A172 (cell line): Measurements from ENCODE around the gene EP400. TPM values are rescaled to one million over a fixed set of nuclear protein-coding genes. Genes with fewer than 3 reads are reported as not detected.

Experiments used
- DNase-seq: peaks from one replicate; pipeline ENCODE4 v3.0.0-alpha.2; 2015; ENCODE audit warnings: low spot score
- total RNA-seq: library from RNA; depleted of rRNA; stranded (reverse); fragments of >200 nt; shearing (Covaris generic); gene quantifications from 2 replicates; pipeline ENCODE4 v1.2.3, GENCODE V29; 2014

Gene EP400
- total RNA-seq, 1 experiment from 2014 or later: 6.8 TPM

DNA sequence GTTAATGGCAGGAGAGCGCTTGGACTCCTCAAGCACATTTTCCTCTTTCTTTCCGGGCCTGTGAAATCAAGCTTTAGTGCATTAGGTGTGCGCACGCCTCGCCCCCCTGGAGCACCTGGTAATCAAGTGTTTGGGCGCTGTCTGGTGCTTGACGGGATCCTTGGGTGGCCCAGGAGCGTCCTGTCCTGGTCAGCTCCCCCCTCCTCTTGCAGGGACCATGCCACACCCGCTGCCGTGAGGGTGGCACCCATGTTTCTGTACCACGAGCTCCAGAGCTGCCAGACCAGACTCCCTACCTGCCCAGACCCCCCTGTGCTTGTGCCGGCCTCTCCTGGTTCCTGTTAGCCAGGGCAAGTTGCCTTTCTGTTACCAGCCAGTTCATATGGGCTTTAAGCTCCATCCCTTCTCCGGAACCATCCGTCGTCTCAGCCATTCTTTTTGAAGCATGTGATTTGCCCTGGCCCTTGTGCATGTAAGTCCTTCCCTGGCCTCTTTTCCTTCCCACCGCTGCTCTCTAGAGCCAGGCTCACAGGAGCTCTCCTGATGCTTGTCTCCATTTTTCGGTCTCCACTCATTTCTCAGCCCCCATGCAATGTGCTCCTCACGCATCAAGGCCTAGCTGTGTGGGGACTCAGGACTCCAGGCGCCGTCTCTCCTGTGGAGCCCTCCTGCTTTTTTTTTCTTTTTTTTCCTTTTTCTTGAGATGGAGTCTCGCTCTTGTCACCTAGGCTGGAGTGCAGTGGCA is 66.1 kb downstream of the EP400 start:
- DNase-seq: no peak

GRCh38 chr12:132018193-132018916 is 68.6 kb downstream of the EP400 start:
- peak; percentile 42 for DNase-seq

GRCh38 chr12:132019891-132020290 is 70.1 kb downstream of the EP400 start:
- no peak for DNase-seq

DNA sequence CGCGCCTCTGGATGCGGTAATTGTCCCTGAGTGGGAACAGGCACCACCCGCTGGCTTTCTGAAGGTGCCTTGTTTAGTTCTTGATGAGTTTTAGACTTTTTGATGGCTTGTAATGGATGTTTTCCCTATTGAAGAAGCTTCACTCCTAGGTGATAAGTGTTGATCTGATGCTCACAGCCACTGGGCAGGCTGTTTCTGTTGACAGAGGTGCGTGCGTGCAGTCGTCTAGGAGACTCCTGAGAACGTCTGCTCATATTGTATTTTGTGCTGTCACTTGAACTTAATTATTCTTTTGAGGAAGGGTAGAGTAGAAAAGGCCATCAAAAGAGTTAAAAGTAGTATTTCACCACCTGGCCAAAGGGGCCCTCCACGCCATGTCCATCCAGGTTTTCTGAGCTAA is 70.5 kb downstream of the EP400 start:
- no peak for DNase-seq

DNA sequence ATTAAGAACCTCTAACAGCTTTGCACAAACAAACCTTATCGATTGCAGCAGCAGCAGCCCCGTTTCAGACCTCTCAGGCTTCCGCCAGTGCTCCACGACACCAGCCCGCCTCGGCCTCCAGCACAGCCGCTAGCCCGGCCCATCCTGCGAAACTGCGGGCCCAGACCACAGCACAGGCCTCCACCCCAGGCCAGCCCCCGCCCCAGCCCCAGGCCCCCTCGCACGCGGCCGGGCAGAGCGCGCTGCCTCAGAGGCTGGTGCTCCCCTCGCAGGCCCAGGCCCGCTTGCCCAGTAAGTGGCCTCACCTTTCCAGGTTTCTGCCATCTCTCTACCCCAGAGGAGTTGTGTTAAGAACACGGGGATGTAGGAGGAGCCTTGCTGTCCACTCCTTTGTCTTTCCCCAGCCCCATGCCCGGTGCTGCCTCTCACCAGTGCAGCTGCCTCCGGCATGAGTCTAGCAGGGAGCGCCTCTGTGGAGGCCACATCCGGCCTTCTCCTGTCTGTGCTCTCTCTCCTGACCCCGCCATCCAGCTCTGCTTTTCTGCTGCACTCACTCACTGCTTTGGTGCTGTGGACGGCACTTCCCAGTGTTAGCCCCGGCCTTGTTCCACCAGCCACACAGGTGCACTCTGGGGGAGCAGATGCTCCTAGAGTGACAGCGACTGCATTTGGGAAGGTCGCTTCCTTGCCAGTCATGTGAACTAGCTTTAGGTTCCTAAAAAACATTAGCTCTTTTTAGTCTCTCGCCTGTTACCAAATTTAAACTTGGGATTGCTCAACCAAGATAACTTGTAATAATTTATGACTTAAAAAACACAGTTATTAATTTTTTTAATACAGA is 71.5 kb downstream of the EP400 start:
- DNase-seq: no peak

DNA sequence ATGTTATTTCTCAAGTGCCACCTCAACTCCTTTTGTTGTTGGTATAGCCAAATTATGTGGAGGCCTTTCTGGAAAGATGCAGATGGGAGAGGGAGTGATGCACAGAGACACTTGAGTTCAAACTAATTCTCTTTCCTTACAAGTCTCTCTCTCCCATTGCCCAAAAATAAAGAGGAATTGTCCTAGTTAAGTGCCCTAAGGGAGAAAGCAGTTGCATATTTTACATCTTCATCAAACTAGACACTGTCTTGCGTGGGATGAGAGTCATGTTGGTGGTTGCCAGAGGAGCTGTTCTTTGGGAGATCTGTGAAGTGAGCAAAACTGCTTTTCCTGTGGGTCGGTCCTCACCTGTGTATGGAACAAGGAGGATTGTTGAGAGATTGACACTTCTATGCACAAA is 72.2 kb downstream of the EP400 start:
- DNase-seq: no peak

DNA sequence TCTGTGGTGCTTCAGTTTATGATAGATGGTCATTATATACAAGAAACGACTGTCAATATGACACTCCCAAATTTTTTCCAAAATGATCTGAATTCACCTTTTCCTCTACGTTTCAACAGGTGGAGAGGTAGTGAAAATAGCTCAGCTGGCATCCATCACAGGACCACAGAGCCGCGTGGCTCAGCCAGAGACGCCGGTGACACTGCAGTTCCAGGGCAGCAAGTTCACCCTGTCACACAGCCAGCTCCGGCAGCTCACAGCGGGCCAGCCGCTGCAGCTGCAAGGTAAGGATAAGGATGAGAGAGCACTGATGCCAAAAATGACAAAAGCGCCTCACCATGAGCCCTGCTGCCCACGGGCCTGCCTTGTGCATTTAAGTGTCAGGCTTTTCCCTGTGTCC is 73.9 kb downstream of the EP400 start:
- DNase-seq: no peak

DNA sequence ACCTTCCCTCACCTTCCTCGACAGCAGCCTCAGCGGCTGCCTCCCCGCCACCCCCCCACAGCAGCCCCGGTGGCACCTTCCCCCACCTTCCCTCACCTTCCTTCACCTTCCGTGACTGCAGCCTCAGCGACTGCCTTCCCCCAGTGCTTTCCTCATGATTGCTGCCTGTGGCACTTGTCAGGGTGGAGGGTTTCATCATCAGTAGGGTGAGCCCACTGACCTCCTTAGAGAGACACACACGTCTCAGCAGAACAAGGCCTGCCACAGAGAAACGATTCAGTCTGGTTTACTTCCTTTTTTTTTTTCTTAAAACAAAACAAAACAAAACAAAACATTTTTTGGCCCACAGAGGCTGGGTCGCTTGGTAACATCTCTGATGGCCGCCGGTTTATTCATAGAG is 75.0 kb downstream of the EP400 start:
- DNase-seq: no peak

DNA sequence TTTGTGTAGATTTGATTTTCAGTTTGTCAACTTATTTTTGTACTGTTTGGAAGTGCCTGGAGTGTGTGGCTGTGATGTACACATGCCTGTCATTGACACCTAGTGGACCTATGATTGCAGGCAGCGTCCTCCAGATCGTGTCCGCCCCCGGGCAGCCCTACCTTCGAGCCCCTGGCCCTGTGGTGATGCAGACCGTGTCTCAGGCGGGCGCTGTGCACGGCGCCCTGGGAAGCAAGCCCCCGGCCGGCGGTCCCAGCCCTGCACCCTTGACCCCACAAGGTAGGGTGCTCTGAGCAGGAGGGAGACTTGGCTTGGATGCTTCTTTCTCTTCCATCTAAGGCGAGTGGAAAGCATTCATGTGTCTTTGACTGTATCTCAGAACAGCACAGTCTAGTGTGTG is 75.8 kb downstream of the EP400 start:
- DNase-seq: no peak

GRCh38 chr12:132026061-132026795 is 76.5 kb downstream of the EP400 start:
- no peak for DNase-seq

DNA sequence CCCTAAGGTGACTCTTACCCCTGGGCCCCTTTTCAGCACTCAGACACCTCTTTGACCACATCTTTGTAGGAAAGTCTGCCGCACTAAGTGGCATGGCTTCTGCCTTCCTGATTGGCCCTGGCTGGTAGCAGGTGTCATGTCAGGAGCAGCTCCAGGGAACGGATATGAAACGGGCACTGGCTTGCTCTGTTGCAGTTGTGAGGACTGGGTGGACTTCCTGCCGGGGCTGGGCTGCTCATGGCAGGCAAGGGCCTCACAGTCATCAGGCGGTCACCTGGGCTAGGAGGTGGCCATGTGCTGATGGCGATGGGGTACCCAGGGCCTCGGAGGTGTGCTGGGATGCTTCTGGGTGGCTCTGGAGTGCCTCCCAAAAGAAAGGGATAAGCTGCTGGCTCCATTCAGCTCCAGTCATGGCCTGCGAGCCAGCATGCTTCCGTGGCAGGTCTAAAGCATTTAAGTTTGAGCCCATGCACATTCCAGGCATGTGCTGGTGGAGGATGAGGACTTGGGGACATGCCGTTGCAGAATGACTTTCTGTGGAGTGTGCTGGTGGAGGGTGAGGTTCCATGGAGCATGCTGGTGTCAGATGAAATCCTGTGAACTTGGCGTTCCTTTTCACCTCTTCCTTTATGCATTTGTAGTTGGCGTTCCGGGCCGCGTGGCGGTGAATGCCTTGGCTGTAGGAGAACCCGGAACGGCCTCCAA is 77.2 kb downstream of the EP400 start:
- no peak for DNase-seq

- no peak for DNase-seq
Observed at GRCh38 chr12:132027636-132028035, 77.9 kb downstream of the EP400 start.

- no peak for DNase-seq
Observed at GRCh38 chr12:132028111-132028510, 78.4 kb downstream of the EP400 start.

GRCh38 chr12:132029503-132030300 is 80.0 kb downstream of the EP400 start:
- no peak for DNase-seq

DNA sequence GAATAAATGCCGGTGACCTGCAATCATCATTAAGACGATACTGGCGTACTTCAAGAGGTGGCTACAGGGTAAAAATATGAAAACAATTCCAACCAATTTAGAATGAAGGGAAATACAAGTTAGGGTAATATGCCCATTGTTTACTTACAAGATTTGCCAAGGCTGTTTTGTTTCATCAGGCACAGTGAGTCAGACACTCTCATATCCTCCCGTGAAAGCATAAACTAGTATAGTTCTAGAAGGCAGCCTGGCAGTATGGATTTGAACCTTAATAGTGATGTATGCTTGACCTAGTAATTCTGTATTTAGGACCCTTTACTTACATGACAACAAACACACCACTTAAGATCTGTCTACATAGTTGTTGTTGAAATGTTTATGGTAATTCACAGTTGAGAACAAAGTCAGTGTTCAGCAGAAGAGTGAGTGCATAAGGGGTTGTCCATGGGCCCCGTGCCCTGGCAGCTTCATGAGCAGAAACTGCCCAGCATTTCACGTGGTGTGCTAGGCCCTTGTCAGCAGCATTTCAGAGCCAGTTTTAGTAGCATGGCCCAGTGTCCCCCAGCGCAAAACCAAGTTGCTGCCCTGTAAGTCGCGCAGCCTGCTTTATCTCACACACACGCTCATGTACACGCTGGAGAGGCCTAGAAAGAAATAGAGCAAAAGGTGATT is 80.8 kb downstream of the EP400 start:
- DNase-seq: no peak

DNA sequence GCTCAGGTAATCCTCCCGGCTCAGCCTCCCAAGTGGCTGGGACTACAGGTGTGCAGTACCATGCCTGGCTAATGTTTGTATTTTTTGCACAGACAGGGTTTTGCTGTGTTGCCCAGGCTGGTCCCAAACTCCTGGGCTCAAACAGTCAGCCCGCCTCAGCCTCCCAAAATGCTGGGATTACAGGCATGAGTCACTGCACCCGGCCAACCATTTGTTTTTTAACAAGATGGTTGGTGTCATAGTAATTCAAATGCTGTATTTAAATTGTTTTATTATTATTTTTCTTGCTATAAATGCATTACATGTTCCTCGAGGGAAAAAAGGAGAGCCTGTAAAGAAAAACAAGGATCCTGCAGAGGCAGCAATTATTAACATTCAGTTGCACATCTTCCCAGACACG is 83.9 kb downstream of the EP400 start:
- DNase-seq: no peak

GRCh38 chr12:132036063-132036683 is 86.4 kb downstream of the EP400 start:
- DNase-seq: no peak

- no peak for DNase-seq
Observed at GRCh38 chr12:132040906-132041606, 91.3 kb downstream of the EP400 start.

DNA sequence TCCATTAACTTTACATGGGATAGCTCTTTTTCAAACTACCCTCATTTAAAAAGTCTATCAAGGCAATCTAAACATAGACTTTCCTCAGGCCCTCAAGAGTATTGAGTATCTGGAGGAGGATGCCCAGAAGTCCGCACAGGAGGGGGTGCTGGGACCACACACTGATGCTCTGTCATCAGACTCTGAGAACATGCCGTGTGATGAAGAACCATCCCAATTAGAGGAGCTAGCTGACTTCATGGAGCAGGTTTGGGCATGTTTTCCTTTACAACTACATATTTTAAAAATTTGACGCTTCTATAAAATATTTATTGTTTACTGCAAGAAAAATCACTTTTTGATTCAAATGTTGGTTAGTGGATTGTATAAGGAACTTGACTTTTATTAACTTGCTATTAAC is 93.5 kb downstream of the EP400 start:
- DNase-seq: no peak
